Body of pancreas (tissue), 4 donors: Measurements from ENCODE around the gene GPRC5B. TPM values are rescaled to one million over a fixed set of nuclear protein-coding genes. Genes with fewer than 3 reads are reported as not detected.
A peak's percentile ranks its signal among the peaks of the same experiment; 100 is the strongest.

Experiments used
- ATAC-seq: fragments of 150-250 bp; one replicate; pipeline ENCODE4 v1.9.1; 2016
- DNase-seq, 4 donors: peaks; one replicate each; pipeline ENCODE4 v3.0.0-alpha.2; 2019
- H3K27ac ChIP-seq, 4 donors: fragments of 200-600 bp; sonication (generic); 1 replicate in 3 of 4; 2 replicates in 1 of 4; pipeline versions ENCODE4 v1.5.1 to v1.6.1; 2016 to 2019; ENCODE audit warnings: mild to moderate bottlenecking in 1 of 4, mixed read lengths in 1 of 4, moderate library complexity in 1 of 4
- H3K27me3 ChIP-seq, 2 donors: fragments of 200-600 bp; sonication (generic); one replicate each; pipeline ENCODE4 v1.6.0; 2016; ENCODE audit warnings: mild to moderate bottlenecking in 1 of 2
- H3K36me3 ChIP-seq, 2 donors: fragments of 200-600 bp; sonication (generic); replicated peaks in 1 of 2; 2 replicates each; pipeline ENCODE4 v1.5.1; 2016; ENCODE audit warnings: low read depth in 2 of 2; ENCODE audit not compliant: insufficient read depth in 1 of 2
- H3K4me1 ChIP-seq: fragments of 200-600 bp; sonication (generic); one replicate; pipeline ENCODE4 v1.6.0; 2016
- H3K4me3 ChIP-seq, 2 donors: fragments of 200-600 bp; sonication (generic); 1 replicate in 1 of 2; 2 replicates in 1 of 2; pipeline ENCODE4 v1.5.1; 2016 to 2019
- H3K9me3 ChIP-seq, 3 donors: fragments of 200-600 bp; sonication (generic); 1 replicate in 2 of 3; 2 replicates in 1 of 3; pipeline ENCODE4 v1.5.1; 2016
- POLR2A ChIP-seq, 3 donors: fragments of 450-650 bp; IDR thresholded peaks; one replicate each; pipeline ENCODE4 v1.6.1; 2016; ENCODE audit warnings: antibody characterized with exemption in 3 of 3, mild to moderate bottlenecking in 2 of 3
- WGBS, 2 donors: methylation state at CpG; one replicate each; pipeline ENCODE4 v1.1.5; 2017; 5-methylcytosine and 5-hydroxymethylcytosine counted together
- intact Hi-C: fragments of 100-400 bp; cut with DNase I; formaldehyde crosslinking; loops from one replicate; pipeline ENCODE4 v1.15.1; 2023
- total RNA-seq, 2 donors: library from RNA; depleted of rRNA; stranded (reverse); fragments of >200 nt; gene quantifications; one replicate each; pipeline ENCODE4 v1.1.0, GENCODE V29; 2016
- TF ChIP-seq, protein P1 (sequence below), 7 experiments: fragments of 450-650 bp in 4 of 7; fragments of 200-600 bp in 3 of 7; sonication (generic) in 3 of 7; IDR thresholded peaks; one replicate each; pipeline ENCODE4 v1.5.1; 2016 to 2019; ENCODE audit warnings: antibody characterized with exemption in 7 of 7

GPRC5B gene
- total RNA-seq, 2 donors from 2014 or later: 27.7 to 31.6 TPM

DNA sequence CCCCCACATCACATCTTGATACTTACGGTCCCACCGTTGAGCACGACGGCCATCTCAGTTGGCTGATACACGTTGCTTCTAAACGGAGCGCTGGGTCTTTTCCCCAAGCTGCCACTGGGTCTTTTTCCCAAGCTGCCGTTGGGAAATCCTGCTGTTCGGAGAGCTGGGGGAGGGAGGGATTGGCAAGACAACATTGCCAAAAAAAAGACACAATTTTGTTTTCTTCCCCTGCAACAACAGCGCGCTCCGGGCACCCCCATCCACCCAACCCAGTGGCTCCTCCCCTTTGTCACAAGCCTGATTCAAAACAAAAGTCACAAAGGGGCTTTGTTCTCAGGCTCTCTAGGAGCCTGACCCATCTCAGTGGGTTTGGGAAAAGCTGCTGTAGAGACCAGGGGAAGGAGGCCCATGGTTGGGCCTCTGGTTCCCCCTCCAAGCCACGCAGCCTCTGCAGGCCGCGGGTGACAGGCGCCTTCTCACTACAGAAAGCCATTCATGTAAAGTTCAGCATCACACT is 22.8 kb downstream of the GPRC5B start:
- H3K4me3 ChIP-seq: no peak overlapping the region
- ATAC-seq (peak; percentile 42), DNase-seq (no peak)
- TF ChIP-seq POLR2A (IDR thresholded peaks at IDR 0.05): no peak
- TF ChIP-seq, protein P1, sequence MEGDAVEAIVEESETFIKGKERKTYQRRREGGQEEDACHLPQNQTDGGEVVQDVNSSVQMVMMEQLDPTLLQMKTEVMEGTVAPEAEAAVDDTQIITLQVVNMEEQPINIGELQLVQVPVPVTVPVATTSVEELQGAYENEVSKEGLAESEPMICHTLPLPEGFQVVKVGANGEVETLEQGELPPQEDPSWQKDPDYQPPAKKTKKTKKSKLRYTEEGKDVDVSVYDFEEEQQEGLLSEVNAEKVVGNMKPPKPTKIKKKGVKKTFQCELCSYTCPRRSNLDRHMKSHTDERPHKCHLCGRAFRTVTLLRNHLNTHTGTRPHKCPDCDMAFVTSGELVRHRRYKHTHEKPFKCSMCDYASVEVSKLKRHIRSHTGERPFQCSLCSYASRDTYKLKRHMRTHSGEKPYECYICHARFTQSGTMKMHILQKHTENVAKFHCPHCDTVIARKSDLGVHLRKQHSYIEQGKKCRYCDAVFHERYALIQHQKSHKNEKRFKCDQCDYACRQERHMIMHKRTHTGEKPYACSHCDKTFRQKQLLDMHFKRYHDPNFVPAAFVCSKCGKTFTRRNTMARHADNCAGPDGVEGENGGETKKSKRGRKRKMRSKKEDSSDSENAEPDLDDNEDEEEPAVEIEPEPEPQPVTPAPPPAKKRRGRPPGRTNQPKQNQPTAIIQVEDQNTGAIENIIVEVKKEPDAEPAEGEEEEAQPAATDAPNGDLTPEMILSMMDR (IDR thresholded peaks at IDR 0.05): no peak
- intact Hi-C loops: no loop called here
- whole genome bisulfite sequencing, 2 donors: 72 to 74% methylated on average over 13 to 16 of the region's 16 CpGs
- no peaks in the 10 kb centered on the region for H3K4me1 ChIP-seq
- H3K9me3 ChIP-seq: no peaks in the 10 kb centered on the region
- H3K27ac ChIP-seq: peak overlapping the region in 3 of 4 donors; percentile 27 to 48 (median 33)
- H3K36me3 ChIP-seq: peaks cover 0 to 2% of the 10 kb centered on the region in 2 donors
- H3K27me3 ChIP-seq: no peaks in the 10 kb centered on the region

DNA sequence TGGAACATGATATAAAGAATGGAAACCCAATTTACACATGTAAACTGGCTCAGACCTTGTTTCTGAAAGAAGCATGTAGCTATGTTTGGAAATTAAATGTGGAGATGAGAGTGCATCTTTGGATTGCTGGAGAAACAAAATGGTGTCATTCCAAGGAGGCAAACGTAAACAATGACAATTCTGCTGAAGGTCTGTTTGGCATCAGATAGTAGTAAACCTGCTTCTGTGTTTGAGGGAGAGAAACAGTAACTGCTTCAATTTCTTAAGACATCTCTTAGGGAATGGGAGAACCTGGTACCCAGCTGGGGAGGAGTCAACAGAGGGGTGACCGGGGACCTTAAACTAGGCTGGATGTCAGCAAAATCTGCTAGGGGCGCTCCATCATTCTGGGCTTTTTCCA is 23.5 kb downstream of the GPRC5B start:
- no peak for TF ChIP-seq POLR2A (IDR thresholded peaks at IDR 0.05)
- TF ChIP-seq, protein P1 (IDR thresholded peaks at IDR 0.05): no peak
- peaks cover 0 to 2% of the 10 kb centered on the region in 2 donors for H3K36me3 ChIP-seq
- H3K27ac ChIP-seq: peak overlapping the region in 2 of 4 donors; percentile 33 to 48
- H3K9me3 ChIP-seq: no peaks in the 10 kb centered on the region
- whole genome bisulfite sequencing, 2 donors: 77 to 91% methylated on average over 3 of the region's 3 CpGs
- DNase-seq (no peak), ATAC-seq (no peak)
- intact Hi-C loops: no loop called here
- no peaks in the 10 kb centered on the region for H3K4me1 ChIP-seq
- H3K4me3 ChIP-seq: no peak overlapping the region
- no peaks in the 10 kb centered on the region for H3K27me3 ChIP-seq

DNA sequence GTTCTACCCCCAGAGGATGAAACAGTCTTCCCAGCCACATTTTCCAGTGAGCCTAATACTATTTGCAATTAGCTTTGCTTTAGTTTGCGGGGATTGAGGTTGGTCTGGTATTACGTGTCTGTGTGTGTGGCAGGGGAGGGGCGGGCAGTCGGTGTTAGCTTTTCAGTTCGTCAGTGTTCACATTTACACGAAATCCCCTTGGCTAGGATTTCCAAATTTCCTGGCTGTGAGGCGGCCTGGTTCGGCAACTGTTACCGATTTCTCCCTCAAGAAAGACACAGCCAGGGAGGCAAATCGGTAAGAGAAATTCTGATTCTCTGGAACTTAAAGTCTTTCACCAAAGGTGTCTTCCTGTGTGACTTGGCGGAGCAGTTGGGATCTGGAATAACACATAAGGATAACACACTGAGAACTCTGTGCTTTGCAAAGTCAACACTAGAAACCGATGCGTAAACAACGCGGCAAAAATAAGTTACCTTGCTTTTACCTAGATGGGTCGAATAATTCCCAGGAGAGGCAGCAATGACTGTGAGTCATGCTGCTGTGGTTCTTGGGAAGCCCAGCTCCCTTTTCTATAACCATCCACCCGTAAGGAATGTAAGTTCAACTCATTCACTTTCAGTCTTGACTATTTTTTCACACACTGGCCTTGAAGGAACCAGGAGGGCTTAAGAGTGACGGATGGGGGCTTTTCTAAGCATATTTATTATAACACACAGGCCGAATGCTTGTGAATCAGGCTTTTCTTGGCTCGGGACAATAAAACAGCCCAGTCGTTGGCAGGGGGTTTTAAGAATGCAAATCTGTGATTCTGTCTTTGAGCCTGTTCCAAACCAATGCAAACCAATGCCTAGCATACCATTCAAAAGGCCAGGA is 24.2 kb downstream of the GPRC5B start:
- Histone ChIP-seq H3K27me3 (no peaks in the 10 kb centered on the region), H3K4me3 (no peak overlapping the region), H3K4me1 (no peaks in the 10 kb centered on the region), H3K9me3 (no peaks in the 10 kb centered on the region), H3K36me3 (peaks cover 0 to 2% of the 10 kb centered on the region in 2 donors), H3K27ac (no peak overlapping the region)
- ATAC-seq (no peak), DNase-seq (no peak)
- intact Hi-C loops: no loop called here
- WGBS, 2 donors: 80 to 86% methylated on average over 21 of the region's 21 CpGs
- no peak for TF ChIP-seq POLR2A (IDR thresholded peaks at IDR 0.05)
- TF ChIP-seq, protein P1 (IDR thresholded peaks at IDR 0.05): no peak

DNA sequence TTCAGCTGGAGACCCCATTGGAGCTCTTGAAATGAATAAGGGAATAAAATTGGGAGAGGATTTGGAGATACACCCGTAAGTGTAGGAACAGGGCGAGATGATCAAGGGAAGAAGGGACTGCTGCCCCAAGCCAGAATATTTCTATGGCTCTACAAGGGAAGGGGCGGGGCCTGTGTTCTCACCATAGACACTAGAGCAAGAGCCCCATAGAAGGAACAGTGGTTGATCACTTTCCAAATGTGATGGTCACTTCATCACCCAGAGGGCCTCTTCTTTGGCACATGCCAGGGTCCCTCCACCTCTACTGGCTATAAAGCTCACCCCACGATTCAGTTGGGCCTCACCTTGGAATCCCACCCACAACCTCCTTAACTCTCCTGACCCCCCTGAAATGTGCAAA is 25.0 kb downstream of the GPRC5B start:
- 96 to 98% methylated on average over 3 of the region's 4 CpGs for WGBS, 2 donors
- intact Hi-C loops: no loop called here
- H3K4me3 ChIP-seq: no peak overlapping the region
- no peak for DNase-seq
- H3K27me3 ChIP-seq: no peaks in the 10 kb centered on the region
- peaks cover 0 to 2% of the 10 kb centered on the region in 2 donors for H3K36me3 ChIP-seq
- TF ChIP-seq, protein P1 (IDR thresholded peaks at IDR 0.05): no peak
- TF ChIP-seq POLR2A (IDR thresholded peaks at IDR 0.05): no peak
- no peak overlapping the region for H3K27ac ChIP-seq
- no peaks in the 10 kb centered on the region for H3K4me1 ChIP-seq
- no peak for ATAC-seq
- no peaks in the 10 kb centered on the region for H3K9me3 ChIP-seq
